ENCODE results near the gene GFOD1.

GFOD1 gene

DNA sequence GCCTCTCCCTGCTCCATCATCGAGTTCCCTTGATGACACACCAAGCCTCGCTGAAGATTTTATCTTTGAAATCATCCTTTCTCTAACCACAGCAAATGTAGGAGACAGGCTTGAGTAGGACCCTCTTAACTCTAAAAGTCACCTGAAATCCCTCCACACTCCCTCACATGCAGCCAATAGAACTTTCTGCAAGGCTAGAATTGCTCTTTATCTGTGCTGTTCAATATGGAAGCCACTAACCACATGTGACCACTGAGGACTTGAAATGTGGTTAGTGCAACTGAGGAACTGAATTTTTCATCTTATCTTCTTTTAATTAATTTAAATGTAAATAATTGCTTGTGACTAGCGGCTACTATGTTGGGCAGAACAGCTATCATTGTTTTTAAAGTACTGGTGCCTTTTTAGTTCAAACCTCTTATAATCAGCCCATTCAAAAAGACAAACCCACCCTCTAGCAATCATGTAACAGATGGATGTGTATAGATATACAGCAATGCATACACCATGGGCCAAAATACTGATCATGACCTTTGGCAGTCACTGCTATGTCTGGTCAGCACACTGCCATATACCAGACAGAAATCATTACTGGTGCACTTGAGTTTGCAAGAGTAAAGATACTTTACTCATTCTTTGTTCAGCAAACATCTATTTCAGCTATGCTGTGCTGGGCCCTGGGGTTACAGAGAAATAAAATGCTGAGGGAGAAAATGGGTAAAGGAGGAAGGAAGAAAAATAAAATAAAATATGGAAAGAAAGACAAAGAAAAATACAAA, 50.0 kb downstream of the GFOD1 start:
- no peak for TF ChIP-seq EP300 (IDR thresholded peaks at IDR 0.05; ENCODE audit: borderline replicate concordance)
- TF ChIP-seq CEBPB (IDR thresholded peaks at IDR 0.05): no peak
- TF ChIP-seq TEAD4 (IDR thresholded peaks at IDR 0.05): no peak
- TF ChIP-seq EGR1 (IDR thresholded peaks at IDR 0.05): no peak
- TF ChIP-seq CREB1 (IDR thresholded peaks at IDR 0.05; ENCODE audit: low read depth): no peak

DNA sequence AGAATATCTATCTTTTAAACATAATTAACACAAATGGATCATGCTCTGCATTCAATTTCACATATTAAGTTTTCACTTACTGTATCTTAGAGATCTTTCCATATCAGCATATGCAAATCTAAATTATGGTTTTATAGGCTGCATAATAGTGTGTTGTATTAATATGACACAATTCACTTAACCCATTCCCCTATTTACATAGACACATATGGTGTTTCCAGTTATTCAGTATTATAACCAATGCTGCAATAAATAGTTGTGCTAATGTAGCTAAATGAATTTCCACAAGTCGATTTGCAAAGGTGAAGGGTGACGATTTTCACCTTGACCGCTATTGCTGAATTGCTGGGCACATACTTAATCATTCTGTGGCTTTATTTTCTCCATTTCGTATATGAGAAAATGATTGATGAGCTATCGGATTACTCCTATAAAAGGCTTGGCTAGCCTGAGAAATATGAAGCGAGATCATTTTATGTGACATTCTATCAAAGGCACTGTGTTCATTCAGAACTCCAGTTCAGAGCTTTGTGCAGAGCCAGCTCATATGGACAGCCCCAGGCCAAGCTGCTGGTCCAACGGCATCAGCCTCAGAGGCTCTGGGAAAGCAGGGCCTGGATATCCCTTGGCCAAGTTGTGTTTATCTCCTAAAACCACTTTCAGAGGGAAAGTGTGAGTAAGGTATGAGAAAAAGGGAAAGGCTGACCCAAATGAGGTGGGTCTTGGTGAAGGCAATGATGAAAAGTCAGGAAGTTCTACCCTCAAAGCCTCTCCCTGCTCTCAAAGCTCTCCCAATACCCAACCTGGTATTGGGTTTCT, 50.8 kb downstream of the GFOD1 start:
- TF ChIP-seq MAX (IDR thresholded peaks at IDR 0.05) (no peak), CREB1 (IDR thresholded peaks at IDR 0.05; ENCODE audit: low read depth) (no peak), FOXM1 (IDR thresholded peaks at IDR 0.05; ENCODE audit: borderline replicate concordance, low read depth) (no peak), ZBTB7A (IDR thresholded peaks at IDR 0.05; ENCODE audit: low read depth) (no peak), EP300 (IDR thresholded peaks at IDR 0.05; ENCODE audit: borderline replicate concordance) (no peak), EGR1 (IDR thresholded peaks at IDR 0.05) (no peak), USF1 (IDR thresholded peaks at IDR 0.05) (no peak), YY1 (IDR thresholded peaks at IDR 0.05; ENCODE audit: low read depth) (no peak), TAF1 (IDR thresholded peaks at IDR 0.05; ENCODE audit: low read depth) (no peak), TEAD4 (IDR thresholded peaks at IDR 0.05) (no peak), CEBPB (IDR thresholded peaks at IDR 0.05) (no peak)

GRCh38 chr6:13435477-13436246, 51.7 kb downstream of the GFOD1 start:
- no peak for TF ChIP-seq REST (IDR thresholded peaks at IDR 0.05; ENCODE audit: low read depth)
- no peak for TF ChIP-seq ZBTB7A (IDR thresholded peaks at IDR 0.05; ENCODE audit: low read depth)
- no peak for TF ChIP-seq USF1 (IDR thresholded peaks at IDR 0.05)
- no peak for TF ChIP-seq MAX (IDR thresholded peaks at IDR 0.05)
- no peak for TF ChIP-seq RAD21 (IDR thresholded peaks at IDR 0.05; ENCODE audit: low read depth)
- no peak for TF ChIP-seq FOXM1 (IDR thresholded peaks at IDR 0.05; ENCODE audit: borderline replicate concordance, low read depth)
- TF ChIP-seq YY1 (IDR thresholded peaks at IDR 0.05; ENCODE audit: low read depth): no peak
- no peak for TF ChIP-seq TEAD4 (IDR thresholded peaks at IDR 0.05)
- TF ChIP-seq EGR1 (IDR thresholded peaks at IDR 0.05): no peak
- no peak for TF ChIP-seq TCF12 (IDR thresholded peaks at IDR 0.05; ENCODE audit: low read depth)
- no peak for TF ChIP-seq TAF1 (IDR thresholded peaks at IDR 0.05; ENCODE audit: low read depth)
- no peak for TF ChIP-seq NFIC (IDR thresholded peaks at IDR 0.05)
- no peak for TF ChIP-seq CEBPB (IDR thresholded peaks at IDR 0.05)
- TF ChIP-seq EP300 (IDR thresholded peaks at IDR 0.05; ENCODE audit: borderline replicate concordance): no peak
- no peak for TF ChIP-seq CREB1 (IDR thresholded peaks at IDR 0.05; ENCODE audit: low read depth)

DNA sequence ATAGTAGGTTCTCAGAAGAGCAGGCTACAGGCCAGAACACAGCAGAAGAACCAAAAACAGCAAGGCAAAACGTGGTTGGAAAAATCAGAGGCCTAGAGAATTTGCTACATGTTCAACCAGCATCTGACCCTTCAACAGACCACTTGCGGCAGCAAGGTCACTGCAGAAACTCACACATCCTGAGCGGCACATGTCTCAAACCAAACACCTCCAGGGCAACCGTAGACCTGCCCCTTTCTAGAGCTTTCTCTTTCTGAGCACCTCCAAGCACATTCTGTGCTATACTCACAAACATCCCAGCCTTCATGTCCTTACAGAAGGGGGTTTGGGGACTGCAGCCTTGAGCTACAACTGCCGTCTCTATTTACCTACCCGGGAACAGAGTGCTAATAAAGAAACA, 52.6 kb downstream of the GFOD1 start:
- no peak for TF ChIP-seq MAX (IDR thresholded peaks at IDR 0.05)
- TF ChIP-seq CEBPB (IDR thresholded peaks at IDR 0.05): no peak
- TF ChIP-seq ZBTB7A (IDR thresholded peaks at IDR 0.05; ENCODE audit: low read depth): no peak
- no peak for TF ChIP-seq TCF12 (IDR thresholded peaks at IDR 0.05; ENCODE audit: low read depth)
- TF ChIP-seq TEAD4 (IDR thresholded peaks at IDR 0.05): no peak
- TF ChIP-seq REST (IDR thresholded peaks at IDR 0.05; ENCODE audit: low read depth): no peak
- no peak for TF ChIP-seq FOXM1 (IDR thresholded peaks at IDR 0.05; ENCODE audit: borderline replicate concordance, low read depth)
- no peak for TF ChIP-seq EP300 (IDR thresholded peaks at IDR 0.05; ENCODE audit: borderline replicate concordance)

GRCh38 chr6:13433709-13434121, 53.7 kb downstream of the GFOD1 start:
- TF ChIP-seq REST (IDR thresholded peaks at IDR 0.05; ENCODE audit: low read depth): no peak
